Gastroesophageal sphincter (tissue), 3 donors: Measurements from ENCODE around the gene CD84.

Experiments used
- POLR2A ChIP-seq, 2 donors: fragments of 450-650 bp; IDR thresholded peaks; one replicate each; pipeline ENCODE4 v1.6.1; 2017; ENCODE audit warnings: antibody characterized with exemption in 2 of 2, mild to moderate bottlenecking in 2 of 2, moderate library complexity in 1 of 2
- POLR2AphosphoS5 ChIP-seq: sonication (generic); formaldehyde crosslinking; IDR thresholded peaks from one replicate; pipeline ENCODE4 v1.6.1; 2017; ENCODE audit warnings: antibody characterized with exemption
- TF ChIP-seq, protein P1 (sequence below), 4 experiments: fragments of 200-600 bp in 2 of 4; fragments of 450-650 bp in 2 of 4; sonication (generic) in 1 of 4; IDR thresholded peaks; one replicate each; pipeline ENCODE4 v1.5.1; 2017 to 2019; ENCODE audit warnings: antibody characterized with exemption in 4 of 4, mild to moderate bottlenecking in 2 of 4, moderate library complexity in 2 of 4

DNA sequence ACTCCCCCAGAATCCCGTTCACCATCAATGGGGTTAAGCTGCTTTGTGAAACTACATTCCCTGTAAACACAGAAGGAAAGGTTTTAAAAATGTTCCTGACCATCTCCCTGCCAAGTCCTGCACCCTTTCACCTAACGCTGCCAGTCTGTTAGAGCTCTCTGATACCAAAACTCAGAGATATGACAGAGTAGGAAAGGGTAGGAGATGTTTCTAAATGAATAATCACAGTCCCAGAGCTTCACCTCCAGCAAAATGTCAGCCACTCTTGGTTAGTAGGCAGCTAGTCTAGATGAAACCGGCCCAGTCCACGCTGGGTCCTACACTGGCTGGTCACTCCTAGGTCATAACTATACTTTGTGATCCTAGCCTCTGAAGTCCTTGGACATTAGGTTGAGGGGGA, 83.0 kb downstream of the CD84 start:
- TF ChIP-seq POLR2A (IDR thresholded peaks at IDR 0.05), result no peak
- TF ChIP-seq, protein P1, sequence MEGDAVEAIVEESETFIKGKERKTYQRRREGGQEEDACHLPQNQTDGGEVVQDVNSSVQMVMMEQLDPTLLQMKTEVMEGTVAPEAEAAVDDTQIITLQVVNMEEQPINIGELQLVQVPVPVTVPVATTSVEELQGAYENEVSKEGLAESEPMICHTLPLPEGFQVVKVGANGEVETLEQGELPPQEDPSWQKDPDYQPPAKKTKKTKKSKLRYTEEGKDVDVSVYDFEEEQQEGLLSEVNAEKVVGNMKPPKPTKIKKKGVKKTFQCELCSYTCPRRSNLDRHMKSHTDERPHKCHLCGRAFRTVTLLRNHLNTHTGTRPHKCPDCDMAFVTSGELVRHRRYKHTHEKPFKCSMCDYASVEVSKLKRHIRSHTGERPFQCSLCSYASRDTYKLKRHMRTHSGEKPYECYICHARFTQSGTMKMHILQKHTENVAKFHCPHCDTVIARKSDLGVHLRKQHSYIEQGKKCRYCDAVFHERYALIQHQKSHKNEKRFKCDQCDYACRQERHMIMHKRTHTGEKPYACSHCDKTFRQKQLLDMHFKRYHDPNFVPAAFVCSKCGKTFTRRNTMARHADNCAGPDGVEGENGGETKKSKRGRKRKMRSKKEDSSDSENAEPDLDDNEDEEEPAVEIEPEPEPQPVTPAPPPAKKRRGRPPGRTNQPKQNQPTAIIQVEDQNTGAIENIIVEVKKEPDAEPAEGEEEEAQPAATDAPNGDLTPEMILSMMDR (IDR thresholded peaks at IDR 0.05), result no peak
- TF ChIP-seq POLR2AphosphoS5, result no peak
